ENCODE measurements around the gene RUNX1. TPM values are rescaled to one million over a fixed set of nuclear protein-coding genes. Genes with fewer than 3 reads are reported as not detected.

RUNX1 gene
- total RNA-seq, 1 experiment from 2014 or later = 86.2 TPM

DNA sequence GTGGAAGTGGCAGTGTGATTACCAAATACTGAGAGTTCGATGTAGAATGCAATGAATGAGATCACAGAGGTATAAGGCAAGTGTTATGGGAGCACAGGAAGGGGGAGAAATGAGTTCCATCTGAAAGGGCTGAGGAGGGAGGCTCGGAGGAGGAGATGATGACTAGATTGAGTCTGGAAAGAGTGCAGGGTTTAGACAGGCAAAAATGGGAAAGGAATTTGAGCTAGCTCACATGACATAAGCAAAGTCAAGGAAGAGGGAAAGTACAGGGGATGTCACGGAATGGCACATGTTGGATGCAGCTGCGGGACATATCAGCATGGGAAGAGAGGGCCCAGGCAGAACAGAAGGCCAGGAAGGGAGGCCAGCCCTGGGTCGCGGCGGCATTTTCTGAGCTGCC is 132.7 kb downstream of the RUNX1 start:
- Mint-ChIP-seq H3K4me3 (ENCODE audit: unreplicated experiment) (no peak overlapping the region), H3K4me1 (ENCODE audit: insufficient read depth, unreplicated experiment) (peaks cover 13% of the 10 kb centered on the region), H3K27me3 (ENCODE audit: insufficient read depth, unreplicated experiment) (no peaks in the 10 kb centered on the region), H3K9me3 (ENCODE audit: unreplicated experiment) (no peaks in the 10 kb centered on the region), H3K36me3 (ENCODE audit: insufficient read depth, unreplicated experiment) (no peaks in the 10 kb centered on the region), H3K27ac (ENCODE audit: low read depth, unreplicated experiment) (no peak overlapping the region)
- TF ChIP-seq, protein P1, sequence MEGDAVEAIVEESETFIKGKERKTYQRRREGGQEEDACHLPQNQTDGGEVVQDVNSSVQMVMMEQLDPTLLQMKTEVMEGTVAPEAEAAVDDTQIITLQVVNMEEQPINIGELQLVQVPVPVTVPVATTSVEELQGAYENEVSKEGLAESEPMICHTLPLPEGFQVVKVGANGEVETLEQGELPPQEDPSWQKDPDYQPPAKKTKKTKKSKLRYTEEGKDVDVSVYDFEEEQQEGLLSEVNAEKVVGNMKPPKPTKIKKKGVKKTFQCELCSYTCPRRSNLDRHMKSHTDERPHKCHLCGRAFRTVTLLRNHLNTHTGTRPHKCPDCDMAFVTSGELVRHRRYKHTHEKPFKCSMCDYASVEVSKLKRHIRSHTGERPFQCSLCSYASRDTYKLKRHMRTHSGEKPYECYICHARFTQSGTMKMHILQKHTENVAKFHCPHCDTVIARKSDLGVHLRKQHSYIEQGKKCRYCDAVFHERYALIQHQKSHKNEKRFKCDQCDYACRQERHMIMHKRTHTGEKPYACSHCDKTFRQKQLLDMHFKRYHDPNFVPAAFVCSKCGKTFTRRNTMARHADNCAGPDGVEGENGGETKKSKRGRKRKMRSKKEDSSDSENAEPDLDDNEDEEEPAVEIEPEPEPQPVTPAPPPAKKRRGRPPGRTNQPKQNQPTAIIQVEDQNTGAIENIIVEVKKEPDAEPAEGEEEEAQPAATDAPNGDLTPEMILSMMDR (IDR thresholded peaks at IDR 0.05; ENCODE audit: unreplicated experiment) = no peak
- ChIA-PET CTCF (no interaction called here), POLR2A (no interaction called here)
- BruUV-seq (replicated peaks) = no TSS peak
- no peak for DNase-seq (ENCODE audit: unreplicated experiment)
- intact Hi-C loops (cut with micrococcal nuclease) = no loop called here

DNA sequence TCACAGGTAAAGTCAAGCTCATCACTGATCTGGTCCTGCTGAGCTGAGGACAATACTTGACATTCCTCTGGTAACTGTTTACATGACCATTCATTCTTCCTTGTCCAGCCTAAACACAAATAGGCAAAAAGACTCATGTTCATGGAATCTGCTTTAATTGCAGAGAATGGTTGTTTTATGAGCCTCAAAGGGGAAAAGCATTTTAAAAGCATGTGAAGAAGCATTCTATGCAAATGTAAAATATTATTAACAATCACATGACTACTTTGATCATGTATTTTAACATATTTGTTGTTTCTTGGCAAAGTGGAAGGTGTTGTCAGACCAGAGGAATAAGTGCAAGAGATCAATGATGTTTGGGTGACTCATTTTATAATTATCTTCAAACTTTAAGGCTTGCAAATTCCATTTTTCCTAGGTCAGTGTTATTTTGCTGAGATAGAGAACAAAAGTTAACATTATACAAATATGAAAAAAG is 133.7 kb downstream of the RUNX1 start:
- Mint-ChIP-seq H3K27me3 (ENCODE audit: insufficient read depth, unreplicated experiment) (no peaks in the 10 kb centered on the region), H3K4me1 (ENCODE audit: insufficient read depth, unreplicated experiment) (peaks cover 13% of the 10 kb centered on the region), H3K9me3 (ENCODE audit: unreplicated experiment) (no peaks in the 10 kb centered on the region), H3K4me3 (ENCODE audit: unreplicated experiment) (no peak overlapping the region), H3K36me3 (ENCODE audit: insufficient read depth, unreplicated experiment) (no peaks in the 10 kb centered on the region), H3K27ac (ENCODE audit: low read depth, unreplicated experiment) (no peak overlapping the region)
- TF ChIP-seq, protein P1 (IDR thresholded peaks at IDR 0.05; ENCODE audit: unreplicated experiment) = no peak
- POLR2A ChIA-PET = no interaction called here
- intact Hi-C loops (cut with micrococcal nuclease) = no loop called here
- no TSS peak for BruUV-seq (replicated peaks)
- CTCF ChIA-PET = interaction anchor here (0.6 kb wide), 1 partner anchor 246 kb away, joined by 3 read pairs; no protein-coding TSS in a partner anchor
- DNase-seq (ENCODE audit: unreplicated experiment) = no peak

DNA sequence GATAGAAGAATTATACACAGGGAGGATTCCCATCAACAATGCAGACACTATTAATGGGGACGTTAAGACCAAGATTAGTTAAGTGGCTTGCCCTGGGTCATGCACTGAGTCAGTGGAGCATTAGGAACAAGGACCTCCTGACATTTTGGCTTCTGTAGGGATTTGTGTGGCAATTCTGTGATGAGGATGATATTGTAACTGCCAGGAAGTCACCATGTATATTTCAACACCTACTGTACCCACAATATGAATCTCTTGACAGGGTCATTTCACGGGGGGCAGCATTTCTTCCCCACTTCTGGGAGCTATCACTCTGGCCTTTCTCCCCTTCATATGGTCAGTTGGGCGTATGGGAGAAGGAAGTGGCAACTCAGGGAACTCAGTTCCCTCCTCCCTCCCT is 134.9 kb downstream of the RUNX1 start:
- Mint-ChIP-seq H3K36me3 (ENCODE audit: insufficient read depth, unreplicated experiment) (no peaks in the 10 kb centered on the region), H3K4me1 (ENCODE audit: insufficient read depth, unreplicated experiment) (peaks cover 22% of the 10 kb centered on the region), H3K4me3 (ENCODE audit: unreplicated experiment) (no peak overlapping the region), H3K27me3 (ENCODE audit: insufficient read depth, unreplicated experiment) (no peaks in the 10 kb centered on the region), H3K27ac (ENCODE audit: low read depth, unreplicated experiment) (no peak overlapping the region), H3K9me3 (ENCODE audit: unreplicated experiment) (no peaks in the 10 kb centered on the region)
- BruUV-seq (replicated peaks) = no TSS peak
- TF ChIP-seq, protein P1 (IDR thresholded peaks at IDR 0.05; ENCODE audit: unreplicated experiment) = no peak
- POLR2A ChIA-PET = no interaction called here
- CTCF ChIA-PET = interaction anchor here (0.6 to 0.9 kb wide), 3 partner anchors 11 to 15 kb away, joined by 3 to 4 read pairs (median 3); no protein-coding TSS in a partner anchor
- no peak for DNase-seq (ENCODE audit: unreplicated experiment)
- intact Hi-C loops (cut with micrococcal nuclease) = no loop called here

DNA sequence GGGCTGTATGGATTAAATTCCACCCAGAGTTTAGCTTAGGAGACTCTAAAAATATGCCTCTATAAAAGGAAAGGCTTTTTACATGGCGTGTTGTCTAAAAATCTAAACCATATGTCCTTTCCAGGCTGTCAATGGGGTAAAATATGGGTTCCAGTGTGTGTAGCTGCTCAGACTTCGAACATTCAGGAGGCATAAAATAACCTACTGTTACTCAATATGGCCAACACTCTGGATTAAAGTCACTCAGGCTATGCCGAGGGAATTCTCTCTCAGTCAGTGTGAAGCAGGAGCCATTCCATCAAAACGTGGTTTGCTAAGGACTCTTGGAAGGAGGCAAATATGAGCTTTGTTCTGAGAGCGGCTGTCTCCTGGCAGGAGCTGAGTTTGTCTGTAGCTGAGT is 135.3 kb downstream of the RUNX1 start:
- no peaks in the 10 kb centered on the region for H3K36me3 Mint-ChIP-seq (ENCODE audit: insufficient read depth, unreplicated experiment)
- H3K4me3 Mint-ChIP-seq (ENCODE audit: unreplicated experiment) = no peak overlapping the region
- H3K27ac Mint-ChIP-seq (ENCODE audit: low read depth, unreplicated experiment) = no peak overlapping the region
- DNase-seq (ENCODE audit: unreplicated experiment) = no peak
- H3K4me1 Mint-ChIP-seq (ENCODE audit: insufficient read depth, unreplicated experiment) = peaks cover 26% of the 10 kb centered on the region
- BruUV-seq (replicated peaks) = no TSS peak
- CTCF ChIA-PET = interaction anchor here (0.6 to 0.9 kb wide), 3 partner anchors 10 to 14 kb away, joined by 3 to 4 read pairs (median 3); no protein-coding TSS in a partner anchor
- H3K27me3 Mint-ChIP-seq (ENCODE audit: insufficient read depth, unreplicated experiment) = no peaks in the 10 kb centered on the region
- no peaks in the 10 kb centered on the region for H3K9me3 Mint-ChIP-seq (ENCODE audit: unreplicated experiment)
- TF ChIP-seq, protein P1 (IDR thresholded peaks at IDR 0.05; ENCODE audit: unreplicated experiment) = no peak
- POLR2A ChIA-PET = no interaction called here
- intact Hi-C loops (cut with micrococcal nuclease) = no loop called here
